ENCODE data around the gene ZNF318. TPM values are rescaled to one million over a fixed set of nuclear protein-coding genes. Genes with fewer than 3 reads are reported as not detected.
"Not testable (repeated sequence)": the region's sequence is repeated elsewhere in the genome, so short reads cannot be mapped to it uniquely, and the experiment has no call there.

Gene ZNF318, protein sequence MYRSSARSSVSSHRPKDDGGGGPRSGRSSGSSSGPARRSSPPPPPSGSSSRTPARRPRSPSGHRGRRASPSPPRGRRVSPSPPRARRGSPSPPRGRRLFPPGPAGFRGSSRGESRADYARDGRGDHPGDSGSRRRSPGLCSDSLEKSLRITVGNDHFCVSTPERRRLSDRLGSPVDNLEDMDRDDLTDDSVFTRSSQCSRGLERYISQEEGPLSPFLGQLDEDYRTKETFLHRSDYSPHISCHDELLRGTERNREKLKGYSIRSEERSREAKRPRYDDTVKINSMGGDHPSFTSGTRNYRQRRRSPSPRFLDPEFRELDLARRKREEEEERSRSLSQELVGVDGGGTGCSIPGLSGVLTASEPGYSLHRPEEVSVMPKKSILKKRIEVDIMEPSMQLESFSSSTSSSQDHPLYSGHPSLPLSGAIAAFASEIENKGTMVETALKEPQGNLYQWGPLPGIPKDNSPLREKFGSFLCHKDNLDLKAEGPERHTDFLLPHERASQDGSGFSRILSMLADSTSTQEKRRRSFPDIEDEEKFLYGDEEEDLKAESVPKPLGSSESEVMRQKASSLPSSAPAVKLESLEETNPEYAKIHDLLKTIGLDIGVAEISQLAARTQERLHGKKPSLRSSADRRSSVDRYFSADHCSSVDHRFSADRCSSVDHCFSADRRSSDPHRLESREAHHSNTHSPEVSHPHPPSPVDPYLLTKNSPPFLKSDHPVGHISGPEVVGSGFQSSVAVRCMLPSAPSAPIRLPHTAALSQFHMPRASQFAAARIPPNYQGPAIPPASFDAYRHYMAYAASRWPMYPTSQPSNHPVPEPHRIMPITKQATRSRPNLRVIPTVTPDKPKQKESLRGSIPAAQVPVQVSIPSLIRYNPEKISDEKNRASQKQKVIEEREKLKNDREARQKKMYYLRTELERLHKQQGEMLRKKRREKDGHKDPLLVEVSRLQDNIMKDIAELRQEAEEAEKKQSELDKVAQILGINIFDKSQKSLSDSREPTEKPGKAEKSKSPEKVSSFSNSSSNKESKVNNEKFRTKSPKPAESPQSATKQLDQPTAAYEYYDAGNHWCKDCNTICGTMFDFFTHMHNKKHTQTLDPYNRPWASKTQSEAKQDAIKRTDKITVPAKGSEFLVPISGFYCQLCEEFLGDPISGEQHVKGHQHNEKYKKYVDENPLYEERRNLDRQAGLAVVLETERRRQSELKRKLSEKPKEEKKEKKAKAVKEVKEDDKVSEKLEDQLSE (N-terminal part only)
- polyA plus RNA-seq (ENCODE audit: insufficient read length): 14.2 TPM

GRCh38 chr6:43369174-43370002 is at the start of gene ZNF318:
Gene ZNF318, minus strand, starts transcription at chr6:43369647. Its CDS starts 282 bp downstream, at chr6:43369365.
- DNase-seq (ENCODE audit: low read depth): peak; percentile 90

- no peak for DNase-seq (ENCODE audit: low read depth)
These were observed 47.5 kb upstream of the ZNF318 start for GRCh38 chr6:43416935-43417334.

DNA sequence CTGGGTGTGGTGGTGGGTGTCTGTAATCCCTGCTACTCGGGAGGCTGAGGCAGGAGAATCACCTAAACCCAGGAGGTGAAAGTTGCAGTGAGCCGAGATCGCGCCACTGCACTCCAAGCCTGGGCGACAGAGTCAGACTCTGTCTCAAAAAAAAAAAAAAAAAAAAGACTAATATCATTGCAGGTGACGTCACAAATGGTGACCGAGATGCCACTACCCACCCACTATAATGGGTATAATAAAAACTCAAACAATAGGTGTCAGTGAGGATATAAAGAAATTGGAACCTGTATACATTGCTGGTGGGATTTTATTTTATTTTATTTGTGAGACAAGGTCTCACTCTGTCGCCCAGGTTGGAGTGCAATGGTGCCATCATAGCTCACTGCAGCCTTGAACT is 45.8 kb upstream of the ZNF318 start:
- not testable (repeated sequence) for DNase-seq (ENCODE audit: low read depth)

DNA sequence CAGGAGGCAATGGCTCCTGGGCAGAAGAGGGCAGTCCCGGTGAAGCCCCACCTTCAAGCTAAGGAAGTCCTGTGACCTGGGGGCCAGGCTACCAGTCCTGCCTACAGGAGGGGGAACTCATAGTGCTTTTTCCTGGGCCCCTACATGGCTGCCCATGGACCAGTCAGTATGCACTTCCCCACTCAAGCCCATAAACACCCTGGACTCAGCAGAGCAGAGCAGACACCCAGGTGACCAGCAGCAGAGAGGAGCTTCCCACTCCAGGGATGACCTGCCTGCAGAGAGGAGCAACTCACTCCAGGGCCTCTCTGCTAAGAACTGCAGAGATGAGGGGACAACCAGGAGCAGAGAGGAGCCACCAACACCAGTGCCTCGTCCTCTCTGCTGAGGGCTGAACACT is 43.6 kb upstream of the ZNF318 start:
- DNase-seq (ENCODE audit: low read depth): no peak

DNA sequence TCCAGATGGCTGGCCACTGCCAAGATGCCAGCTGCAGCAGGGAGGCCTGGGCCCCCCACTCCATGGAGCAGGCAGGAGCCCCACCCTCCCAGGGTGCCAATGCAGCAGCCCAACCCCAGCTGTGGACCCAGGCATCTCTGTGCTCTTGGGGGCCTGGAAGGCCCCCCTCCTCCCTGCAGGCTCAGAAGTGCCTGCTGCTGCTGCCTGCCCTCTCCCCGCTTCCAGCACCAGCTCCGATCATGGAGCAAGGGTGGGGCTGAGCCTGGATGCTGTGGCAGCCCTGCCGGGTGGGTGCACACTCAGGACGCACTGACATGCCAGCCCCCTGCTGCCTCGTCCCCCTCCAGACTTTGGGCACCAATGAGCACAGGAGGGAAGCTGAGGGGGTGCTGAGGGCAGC is 43.1 kb upstream of the ZNF318 start:
- no peak for DNase-seq (ENCODE audit: low read depth)

DNA sequence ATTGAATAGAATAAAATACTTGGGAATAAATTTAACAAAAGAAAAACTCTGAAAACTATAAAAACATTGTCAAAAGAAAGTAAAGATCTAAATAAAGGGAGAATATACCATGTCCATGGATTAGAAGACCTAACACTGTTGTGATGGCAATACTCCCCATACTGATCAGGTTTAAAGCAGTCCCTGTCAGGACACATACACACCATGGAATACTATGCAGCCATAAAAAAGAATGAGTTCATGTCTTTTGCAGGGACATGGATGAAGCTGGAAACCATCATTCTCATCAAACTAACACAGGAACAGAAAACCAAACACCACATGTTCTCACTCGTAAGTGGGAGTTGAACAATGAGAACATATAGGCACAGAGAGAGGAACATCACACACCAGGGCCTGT is 41.3 kb upstream of the ZNF318 start:
- not testable (repeated sequence) for DNase-seq (ENCODE audit: low read depth)

GRCh38 chr6:43408259-43408658 is 38.8 kb upstream of the ZNF318 start:
- DNase-seq (ENCODE audit: low read depth): no peak

GRCh38 chr6:43407296-43407695 is 37.8 kb upstream of the ZNF318 start:
- DNase-seq (ENCODE audit: low read depth): no peak

DNA sequence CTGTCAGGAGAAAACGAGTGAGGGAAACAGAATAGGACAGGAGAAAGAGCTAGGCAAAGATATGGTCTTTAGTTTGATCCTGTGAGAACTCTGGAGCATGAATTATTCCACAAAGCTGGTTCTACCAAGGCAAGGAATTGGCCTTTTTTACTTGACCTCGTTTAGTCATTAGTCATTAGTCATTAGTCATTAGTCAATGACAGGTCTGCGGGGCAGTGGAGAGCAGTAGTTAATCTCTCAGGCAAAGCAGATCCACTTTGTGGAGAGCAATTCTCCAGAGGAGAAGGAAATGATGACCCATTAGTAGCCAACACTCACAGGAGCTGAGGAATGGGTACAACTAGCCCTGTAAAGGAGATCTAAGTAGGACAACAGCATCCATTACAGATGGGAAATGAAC is 35.9 kb upstream of the ZNF318 start:
- DNase-seq (ENCODE audit: low read depth): no peak

GRCh38 chr6:43402820-43403219 is 33.4 kb upstream of the ZNF318 start:
- no peak for DNase-seq (ENCODE audit: low read depth)

DNA sequence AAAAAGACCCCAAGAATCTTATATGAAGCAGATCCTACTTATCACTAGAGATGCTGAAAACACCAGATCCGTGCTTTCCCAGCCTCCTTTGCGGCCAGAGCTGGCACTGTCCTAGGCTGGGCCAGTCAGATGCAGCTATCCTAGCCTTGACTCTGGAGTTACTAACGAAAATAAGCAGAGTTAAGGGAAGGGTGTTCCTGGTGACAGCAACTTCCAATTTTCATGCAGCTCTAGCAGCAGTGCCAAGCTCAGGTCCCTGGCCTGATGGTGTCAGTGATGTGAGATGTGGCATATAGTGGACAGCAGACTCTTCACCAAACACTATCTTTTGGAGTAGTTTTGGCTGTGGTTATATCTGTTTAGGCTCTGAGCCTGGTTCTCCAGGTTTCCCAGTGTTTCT is 32.3 kb upstream of the ZNF318 start:
- no peak for DNase-seq (ENCODE audit: low read depth)

DNA sequence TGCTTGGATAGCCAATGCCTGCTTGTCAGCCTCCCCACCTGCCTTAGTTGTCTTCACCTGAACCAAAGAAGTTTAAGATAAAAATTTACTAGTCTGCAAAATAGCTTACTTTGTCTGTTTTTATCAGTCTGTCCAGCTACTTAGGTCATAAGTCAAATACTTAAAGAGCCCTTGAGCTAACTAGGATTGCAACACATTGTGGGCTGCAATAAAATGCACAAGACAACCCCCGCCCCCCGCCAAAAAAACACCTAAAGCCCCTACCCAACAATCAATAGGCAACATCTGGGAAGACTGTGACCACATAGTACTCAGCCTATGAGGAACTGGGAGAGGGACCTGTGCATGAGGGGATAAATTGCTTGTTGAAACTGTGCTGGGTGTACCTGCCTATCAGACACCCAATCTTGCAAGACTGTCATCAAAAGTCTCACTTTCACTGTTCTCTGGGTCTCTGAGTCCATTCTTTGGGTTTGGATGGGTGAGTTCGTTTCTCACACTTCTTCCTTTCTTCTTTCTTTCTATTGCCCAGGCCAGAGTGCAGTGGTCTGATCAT is 30.6 kb upstream of the ZNF318 start:
- DNase-seq (ENCODE audit: low read depth): no peak

- no peak for DNase-seq (ENCODE audit: low read depth)
These were observed 27.1 kb upstream of the ZNF318 start for GRCh38 chr6:43396408-43397149.

DNA sequence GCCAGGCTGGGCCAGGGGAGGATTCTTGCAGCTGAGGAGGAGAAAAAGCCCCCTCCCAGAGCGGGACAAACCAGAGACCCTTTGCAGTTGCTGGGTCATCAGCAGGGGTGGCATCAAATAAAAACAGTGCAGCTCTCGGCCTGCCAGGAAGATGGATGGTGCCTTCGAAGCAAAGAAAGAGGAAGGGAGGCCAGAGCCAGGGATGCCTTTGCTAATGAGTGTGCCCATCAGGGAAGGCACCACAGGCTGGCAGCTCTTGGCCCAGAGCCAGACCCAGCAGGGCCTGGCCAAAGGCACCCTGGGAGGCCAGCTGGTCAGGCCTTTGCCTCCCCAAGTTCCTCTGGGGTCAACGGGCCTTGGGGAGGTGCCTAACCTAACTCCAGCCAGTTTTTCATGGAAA is 26.3 kb upstream of the ZNF318 start:
- no peak for DNase-seq (ENCODE audit: low read depth)

DNA sequence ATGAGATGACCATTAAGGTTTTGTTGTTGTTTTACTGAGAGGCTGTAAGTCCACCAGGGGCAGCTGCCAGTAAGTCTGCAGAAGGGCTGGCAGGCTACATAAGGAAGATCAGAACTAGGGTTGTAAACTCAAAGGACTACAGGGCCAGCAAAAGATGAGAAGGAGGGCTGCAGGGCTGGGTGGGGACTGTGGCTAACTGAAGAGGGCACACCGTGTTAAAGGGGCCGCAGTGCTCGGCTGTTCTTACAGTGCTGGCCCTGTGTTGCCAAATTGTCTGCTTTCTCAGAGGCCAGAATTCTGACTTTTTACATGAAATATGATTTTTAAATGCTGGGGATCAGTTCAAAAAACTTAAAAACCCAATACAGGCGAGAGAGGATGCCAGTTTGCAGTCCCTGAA is 25.5 kb upstream of the ZNF318 start:
- no peak for DNase-seq (ENCODE audit: low read depth)

- no peak for DNase-seq (ENCODE audit: low read depth)
These were observed 24.2 kb upstream of the ZNF318 start for GRCh38 chr6:43393602-43394001.

- DNase-seq (ENCODE audit: low read depth): not testable (repeated sequence)
These were observed 23.7 kb upstream of the ZNF318 start for GRCh38 chr6:43393133-43393532.

GRCh38 chr6:43391440-43392031 is 22.1 kb upstream of the ZNF318 start:
- no peak for DNase-seq (ENCODE audit: low read depth)

GRCh38 chr6:43390753-43391439 is 21.4 kb upstream of the ZNF318 start:
- DNase-seq (ENCODE audit: low read depth): not testable (repeated sequence)
